OCI-LY3 (cell line): ENCODE results near the gene NDUFS2.

Experiments used
- H2AFZ ChIP-seq: fragments of 200-600, 300-600 bp; shearing (Covaris generic); 2 replicates; pipeline ENCODE4 v1.6.0; 2014; ENCODE audit warnings: antibody characterized with exemption, low read depth, low read length
- H3K27ac ChIP-seq: fragments of 200-600, 300-600 bp; sonication (generic); 2 replicates; pipeline ENCODE4 v1.5.1; 2014; ENCODE audit warnings: mild to moderate bottlenecking, low read length, moderate library complexity, mixed read lengths
- H3K27me3 ChIP-seq: fragments of 200-600, 300-600 bp; sonication (generic); 2 replicates; pipeline ENCODE4 v1.6.1; 2014; ENCODE audit warnings: low read depth, low read length, mixed read lengths
- H3K36me3 ChIP-seq: fragments of 200-600, 300-600 bp; sonication (generic); replicated peaks from 2 replicates; pipeline ENCODE3; 2014; ENCODE audit warnings: low read depth, low read length, mixed read lengths
- H3K4me1 ChIP-seq: fragments of 300-600, 200-600 bp; sonication (generic); 2 replicates; pipeline ENCODE4 v1.6.1; 2014; ENCODE audit warnings: low read length, mixed read lengths
- H3K4me2 ChIP-seq: fragments of 200-600, 300-600 bp; sonication (generic); 2 replicates; pipeline ENCODE4 v1.6.1; 2014; ENCODE audit warnings: low read length, mixed read lengths
- H3K4me3 ChIP-seq: fragments of 300-600, 200-600 bp; sonication (generic); 2 replicates; pipeline ENCODE4 v1.5.1; 2014; ENCODE audit warnings: antibody characterized with exemption, mild to moderate bottlenecking, low read length, moderate library complexity
- H3K79me2 ChIP-seq: fragments of 300-600, 200-600 bp; shearing (Covaris generic); 2 replicates; pipeline ENCODE4 v1.6.1; 2014; ENCODE audit warnings: mild to moderate bottlenecking, low read length, mixed read lengths
- H3K9ac ChIP-seq: fragments of 300-600, 200-600 bp; shearing (Covaris generic); 2 replicates; pipeline ENCODE4 v1.6.0; 2014; ENCODE audit warnings: mild to moderate bottlenecking, low read length, moderate library complexity
- H3K9me3 ChIP-seq: fragments of 200-600, 300-600 bp; shearing (Covaris generic); 2 replicates; pipeline ENCODE4 v1.6.1; 2014; ENCODE audit warnings: low read length, mixed read lengths; ENCODE audit not compliant: insufficient read depth
- H4K20me1 ChIP-seq: fragments of 200-600, 300-600 bp; sonication (generic); 2 replicates; pipeline ENCODE4 v1.6.1; 2016; ENCODE audit warnings: low read length, mixed read lengths; ENCODE audit not compliant: insufficient read depth
- EZH2phosphoT487 ChIP-seq: fragments of 200-600 bp; shearing (Covaris generic); IDR thresholded peaks from 2 replicates; pipeline ENCODE4 v1.6.1; 2018; ENCODE audit warnings: antibody characterized with exemption, mixed run types, low read depth
- TF ChIP-seq, protein P1 (sequence below): fragments of 200-600, 300-600 bp; sonication (generic); IDR thresholded peaks from 2 replicates; pipeline ENCODE4 v1.5.1; 2014; ENCODE audit warnings: antibody characterized with exemption, low read length, low read depth

The NDUFS2 gene

GRCh38 chr1:161196111-161196510 is 6.1 kb upstream of the NDUFS2 start:
- Histone ChIP-seq H3K79me2 (no peaks in the 10 kb centered on the region), H3K4me1 (peaks cover 42% of the 10 kb centered on the region), H2AFZ (no peak overlapping the region), H3K4me3 (no peak overlapping the region), H3K9me3 (no peaks in the 10 kb centered on the region), H3K9ac (no peak overlapping the region), H4K20me1 (no peaks in the 10 kb centered on the region), H3K27ac (no peak overlapping the region), H3K36me3 (no peaks in the 10 kb centered on the region), H3K27me3 (no peaks in the 10 kb centered on the region), H3K4me2 (no peak overlapping the region)
- TF ChIP-seq EZH2phosphoT487 = no peak
- TF ChIP-seq, protein P1, sequence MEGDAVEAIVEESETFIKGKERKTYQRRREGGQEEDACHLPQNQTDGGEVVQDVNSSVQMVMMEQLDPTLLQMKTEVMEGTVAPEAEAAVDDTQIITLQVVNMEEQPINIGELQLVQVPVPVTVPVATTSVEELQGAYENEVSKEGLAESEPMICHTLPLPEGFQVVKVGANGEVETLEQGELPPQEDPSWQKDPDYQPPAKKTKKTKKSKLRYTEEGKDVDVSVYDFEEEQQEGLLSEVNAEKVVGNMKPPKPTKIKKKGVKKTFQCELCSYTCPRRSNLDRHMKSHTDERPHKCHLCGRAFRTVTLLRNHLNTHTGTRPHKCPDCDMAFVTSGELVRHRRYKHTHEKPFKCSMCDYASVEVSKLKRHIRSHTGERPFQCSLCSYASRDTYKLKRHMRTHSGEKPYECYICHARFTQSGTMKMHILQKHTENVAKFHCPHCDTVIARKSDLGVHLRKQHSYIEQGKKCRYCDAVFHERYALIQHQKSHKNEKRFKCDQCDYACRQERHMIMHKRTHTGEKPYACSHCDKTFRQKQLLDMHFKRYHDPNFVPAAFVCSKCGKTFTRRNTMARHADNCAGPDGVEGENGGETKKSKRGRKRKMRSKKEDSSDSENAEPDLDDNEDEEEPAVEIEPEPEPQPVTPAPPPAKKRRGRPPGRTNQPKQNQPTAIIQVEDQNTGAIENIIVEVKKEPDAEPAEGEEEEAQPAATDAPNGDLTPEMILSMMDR = no peak

DNA sequence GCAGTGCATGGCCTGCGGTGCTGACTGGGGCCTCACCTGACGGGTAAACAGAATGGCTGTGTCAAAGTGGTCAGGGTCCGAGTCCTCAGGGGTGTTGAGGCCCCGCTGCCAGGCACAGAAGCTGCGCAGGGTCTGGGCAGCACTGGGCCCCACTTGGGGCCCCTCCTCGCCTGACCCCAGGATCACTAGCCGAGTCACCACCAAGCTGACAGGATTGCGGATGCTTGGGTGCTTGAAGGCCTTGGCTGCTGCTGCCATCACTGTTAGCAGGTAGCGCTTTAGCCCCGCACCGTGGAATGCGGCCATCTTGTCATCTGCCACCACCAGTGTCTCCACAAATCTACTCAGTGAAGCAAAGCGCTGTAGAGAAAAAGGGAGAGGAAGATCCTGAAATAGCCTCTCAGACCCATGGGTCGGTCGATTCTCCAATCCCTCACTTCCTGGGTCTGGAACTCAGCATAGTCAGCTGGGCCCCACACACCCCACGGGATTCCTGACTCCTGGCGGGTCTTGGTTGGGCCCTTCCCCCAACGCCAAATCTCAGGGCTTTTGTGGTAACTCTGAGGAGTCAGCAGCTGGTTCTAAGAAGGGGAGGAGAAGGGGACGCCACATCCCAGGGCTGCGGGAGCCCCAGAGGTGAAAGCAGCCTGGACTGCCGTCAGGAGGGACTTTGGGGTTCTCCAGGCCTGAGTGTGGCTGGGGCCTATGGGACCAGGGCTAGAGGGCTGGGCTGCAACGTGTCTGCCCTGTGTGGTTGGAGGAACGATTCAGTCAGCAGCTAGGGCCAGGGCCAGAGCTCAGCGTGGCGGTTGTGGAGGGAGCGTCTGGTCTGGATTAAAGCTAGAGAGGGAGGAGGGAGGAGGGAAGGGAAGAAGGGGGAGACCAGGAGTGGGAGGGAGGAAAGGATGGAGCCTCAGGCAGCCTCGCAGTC is 5.4 kb upstream of the NDUFS2 start:
- no peak overlapping the region for H3K27ac ChIP-seq
- H2AFZ ChIP-seq = no peak overlapping the region
- H3K79me2 ChIP-seq = no peaks in the 10 kb centered on the region
- no peaks in the 10 kb centered on the region for H3K27me3 ChIP-seq
- H3K4me2 ChIP-seq = no peak overlapping the region
- H3K9ac ChIP-seq = no peak overlapping the region
- no peaks in the 10 kb centered on the region for H4K20me1 ChIP-seq
- H3K4me3 ChIP-seq = no peak overlapping the region
- H3K4me1 ChIP-seq = peaks cover 48% of the 10 kb centered on the region
- TF ChIP-seq EZH2phosphoT487 = no peak
- TF ChIP-seq, protein P1 = no peak
- H3K36me3 ChIP-seq = no peaks in the 10 kb centered on the region
- no peaks in the 10 kb centered on the region for H3K9me3 ChIP-seq

DNA sequence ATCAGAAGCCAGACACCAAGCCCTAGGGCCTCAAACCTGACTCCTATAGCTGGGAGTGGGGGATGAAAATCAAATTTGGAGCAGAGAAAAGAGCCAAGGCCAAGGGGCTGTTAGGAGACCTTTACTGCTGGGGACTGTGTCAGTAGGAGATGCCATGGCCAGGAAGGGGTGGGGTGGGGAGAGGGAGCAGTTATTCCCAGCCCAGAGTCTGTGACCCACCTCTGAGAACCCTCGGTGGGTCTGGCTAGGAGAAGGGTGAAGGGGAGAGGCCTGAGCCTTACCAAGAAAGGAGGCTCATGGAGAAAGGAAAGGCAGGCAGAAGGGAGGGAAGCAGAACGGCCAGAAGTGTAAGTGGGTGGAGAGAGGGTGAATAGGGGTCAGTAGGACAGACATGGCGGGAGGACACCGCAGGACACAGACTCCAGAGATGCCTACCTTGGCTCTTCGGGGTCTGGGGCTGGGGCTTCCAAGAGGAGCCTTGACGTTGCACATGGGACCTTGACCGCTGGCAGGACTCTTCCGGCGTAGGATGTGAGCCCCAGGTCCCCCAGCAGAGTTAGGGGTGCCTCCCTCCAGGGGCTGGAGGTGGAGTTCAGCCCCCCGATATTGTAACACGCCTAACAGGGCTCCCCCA is 4.5 kb upstream of the NDUFS2 start:
- Histone ChIP-seq H3K9ac (no peak overlapping the region), H3K4me3 (no peak overlapping the region), H4K20me1 (no peaks in the 10 kb centered on the region), H3K9me3 (no peaks in the 10 kb centered on the region), H3K79me2 (peaks cover 5% of the 10 kb centered on the region), H3K27me3 (no peaks in the 10 kb centered on the region), H3K27ac (no peak overlapping the region), H2AFZ (no peak overlapping the region), H3K4me2 (no peak overlapping the region), H3K36me3 (no peaks in the 10 kb centered on the region), H3K4me1 (peaks cover 43% of the 10 kb centered on the region)
- TF ChIP-seq, protein P1 = no peak
- TF ChIP-seq EZH2phosphoT487 = no peak

DNA sequence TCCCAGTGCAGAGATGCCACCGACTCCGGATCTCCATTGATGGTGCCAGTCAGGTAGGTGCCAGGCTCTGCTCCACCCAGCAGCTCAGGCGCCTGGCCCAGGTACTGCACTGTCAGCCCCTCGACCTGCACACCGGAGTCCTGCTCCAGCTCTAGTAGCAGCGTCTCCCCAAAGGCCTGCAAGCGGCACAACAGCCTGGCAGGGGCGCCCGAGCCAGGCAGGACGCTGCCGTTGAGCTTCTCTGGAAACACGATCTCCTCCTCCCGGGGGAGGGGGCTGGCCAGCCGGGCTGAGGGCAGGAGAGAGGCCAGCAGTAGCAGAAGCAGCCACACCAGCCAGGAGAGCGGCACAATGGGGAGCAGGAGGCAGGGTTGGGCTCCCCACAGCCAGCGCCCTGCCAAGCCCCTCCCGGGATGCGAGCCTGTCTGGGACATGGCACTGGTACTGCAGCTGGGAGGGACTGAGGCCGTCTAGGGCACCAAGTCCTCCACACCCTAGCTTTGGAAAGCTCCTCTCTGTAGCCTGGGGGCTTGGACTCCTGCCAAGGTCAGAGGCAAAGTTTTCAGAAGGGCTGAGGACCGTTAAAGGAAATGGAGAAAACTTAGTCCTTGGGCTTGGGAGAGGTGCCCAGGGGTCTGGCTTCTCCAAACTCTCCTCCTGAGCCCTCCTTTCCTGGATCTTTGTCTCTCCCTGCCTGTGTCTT is 3.8 kb upstream of the NDUFS2 start:
- Histone ChIP-seq H3K79me2 (peaks cover 11% of the 10 kb centered on the region), H4K20me1 (no peaks in the 10 kb centered on the region), H3K4me1 (peaks cover 44% of the 10 kb centered on the region), H3K4me3 (no peak overlapping the region), H3K9ac (no peak overlapping the region), H3K27me3 (no peaks in the 10 kb centered on the region), H3K27ac (no peak overlapping the region), H3K4me2 (no peak overlapping the region), H2AFZ (no peak overlapping the region), H3K9me3 (no peaks in the 10 kb centered on the region), H3K36me3 (no peaks in the 10 kb centered on the region)
- TF ChIP-seq, protein P1 = no peak
- no peak for TF ChIP-seq EZH2phosphoT487
